Naive B cell (primary cell): Measurements from ENCODE around the gene EEF2K. TPM values are rescaled to one million over a fixed set of nuclear protein-coding genes. Genes with fewer than 3 reads are reported as not detected.

Experiments used
- ATAC-seq, 2 donors: fragments of 150-1000 bp; cut with Tn5 transposase; 2 replicates each; pipeline ENCODE4 v1.10.0; 2021; ENCODE audit warnings: low read depth in 2 of 2, mild to moderate bottlenecking in 2 of 2, moderate library complexity in 2 of 2
- DNase-seq: peaks from one replicate; pipeline ENCODE4 v3.0.0; 2022
- H3K27ac Mint-ChIP-seq, 6 donors: one replicate each; pipeline ENCODE4 v1.8.0; 2020 to 2022; ENCODE audit warnings: mild to moderate bottlenecking in 6 of 6, mixed read lengths in 6 of 6, moderate library complexity in 5 of 6, inconsistent platforms in 2 of 6
- H3K27me3 Mint-ChIP-seq, 3 donors: one replicate each; pipeline ENCODE4 v1.8.0; 2021 to 2022; ENCODE audit warnings: mixed read lengths in 3 of 3, mild to moderate bottlenecking in 1 of 3
- H3K36me3 Mint-ChIP-seq, 2 donors: one replicate each; pipeline ENCODE4 v1.8.0; 2020 to 2022; ENCODE audit warnings: mixed read lengths in 2 of 2, inconsistent platforms in 1 of 2, mild to moderate bottlenecking in 1 of 2
- H3K4me1 Mint-ChIP-seq, 3 donors: one replicate each; pipeline ENCODE4 v1.8.0; 2020 to 2022; ENCODE audit warnings: mixed read lengths in 3 of 3, inconsistent platforms in 1 of 3, mild to moderate bottlenecking in 1 of 3, moderate library complexity in 1 of 3
- H3K4me3 Mint-ChIP-seq, 8 donors: one replicate each; pipeline ENCODE4 v1.8.0; 2020 to 2022; ENCODE audit warnings: mild to moderate bottlenecking in 8 of 8, mixed read lengths in 8 of 8, moderate library complexity in 8 of 8, inconsistent platforms in 2 of 8
- H3K9me3 Mint-ChIP-seq, 7 donors: one replicate each; pipeline ENCODE4 v1.8.0; 2020 to 2022; ENCODE audit warnings: mixed read lengths in 7 of 7, mild to moderate bottlenecking in 5 of 7, inconsistent platforms in 2 of 7, moderate library complexity in 1 of 7
- polyA plus RNA-seq, 6 donors: library from polyadenylated mRNA; unstranded; fragments of 300-500 nt; fragmentation: Illumina TruSeq; gene quantifications; one replicate each; pipeline ENCODE4 v1.2.3, GENCODE V29; 2021; ENCODE audit warnings: low read depth in 6 of 6

The EEF2K gene
- polyA plus RNA-seq, 6 donors from 2014 or later, result 1.2 to 2.9 (median 1.8) TPM

DNA sequence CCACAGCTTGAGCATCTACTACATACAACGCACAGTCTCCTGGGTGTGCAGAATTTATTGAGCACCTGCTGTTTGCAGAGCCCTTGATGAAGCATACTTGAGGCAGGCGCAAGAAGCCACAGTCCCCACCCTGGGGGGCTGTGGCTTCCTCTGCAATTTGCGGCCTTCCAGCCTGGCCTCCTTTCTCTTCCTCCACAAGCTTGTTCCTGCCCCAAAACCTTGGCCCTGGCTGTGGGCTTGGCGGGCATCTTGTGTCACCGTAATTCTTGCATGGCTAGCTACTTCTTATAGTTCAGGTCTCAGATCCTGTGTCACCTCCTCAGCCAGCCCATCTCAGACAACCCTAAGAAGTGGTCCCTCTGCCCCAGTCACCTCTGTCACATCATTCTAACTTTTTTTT is 47.2 kb downstream of the EEF2K start:
- Mint-ChIP-seq H3K27me3 (no peaks in the 10 kb centered on the region), H3K4me3 (no peak overlapping the region), H3K4me1 (peaks cover 0 to 3% (median 0%) of the 10 kb centered on the region in 3 donors), H3K27ac (peak overlapping the region in 1 of 6 donors; percentile 64), H3K36me3 (peaks cover 18 to 34% of the 10 kb centered on the region in 2 donors), H3K9me3 (peaks cover 0 to 5% (median 2%) of the 10 kb centered on the region in 7 donors)
- no peak for DNase-seq
- no peak for ATAC-seq

DNA sequence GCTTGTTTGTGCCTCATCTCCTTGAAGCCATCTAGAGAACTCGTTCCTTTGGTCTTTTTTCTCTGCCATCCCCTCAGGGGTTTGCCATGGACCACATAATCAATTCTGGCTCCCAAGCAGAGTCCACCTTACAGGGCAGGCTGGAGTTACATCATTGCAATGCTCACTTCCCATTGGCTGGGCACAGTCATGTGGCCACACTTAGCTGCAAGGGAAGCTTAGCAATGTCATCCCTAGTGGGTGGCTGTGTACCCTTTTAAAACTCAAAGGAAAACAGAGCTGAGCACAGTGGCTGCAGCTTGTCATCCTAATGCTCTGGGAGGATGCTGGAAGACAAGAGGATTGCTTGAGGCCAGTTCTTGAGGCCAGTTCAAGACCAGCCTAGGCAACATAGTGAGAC is 49.3 kb downstream of the EEF2K start:
- no peak overlapping the region for H3K27ac Mint-ChIP-seq
- peaks cover 0 to 5% (median 2%) of the 10 kb centered on the region in 7 donors for H3K9me3 Mint-ChIP-seq
- no peak overlapping the region for H3K4me3 Mint-ChIP-seq
- DNase-seq (no peak), ATAC-seq (no peak)
- no peaks in the 10 kb centered on the region for H3K27me3 Mint-ChIP-seq
- H3K4me1 Mint-ChIP-seq, result peaks cover 0 to 3% (median 0%) of the 10 kb centered on the region in 3 donors
- H3K36me3 Mint-ChIP-seq, result peaks cover 18 to 46% of the 10 kb centered on the region in 2 donors

DNA sequence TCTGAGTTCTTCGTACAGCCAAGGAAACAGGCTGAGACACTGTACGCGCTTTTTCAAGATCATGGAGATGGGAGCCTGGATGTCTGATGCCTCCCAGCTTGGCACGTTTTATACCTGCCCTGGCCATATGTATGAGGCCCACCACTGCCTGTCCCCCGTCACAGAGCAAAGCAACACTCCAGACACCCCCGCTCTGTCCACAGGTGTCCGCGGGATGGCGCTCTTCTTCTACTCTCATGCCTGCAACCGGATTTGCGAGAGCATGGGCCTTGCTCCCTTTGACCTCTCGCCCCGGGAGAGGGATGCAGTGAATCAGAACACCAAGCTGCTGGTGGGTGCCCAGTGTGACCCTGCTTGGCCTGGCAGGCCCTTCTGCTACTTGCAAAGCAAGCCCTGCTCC is 51.4 kb downstream of the EEF2K start:
- DNase-seq, result no peak
- Mint-ChIP-seq H3K9me3 (peaks cover 0 to 5% (median 2%) of the 10 kb centered on the region in 7 donors), H3K27me3 (no peaks in the 10 kb centered on the region), H3K4me3 (no peak overlapping the region), H3K36me3 (peaks cover 16 to 41% of the 10 kb centered on the region in 2 donors), H3K4me1 (peaks cover 0 to 2% (median 0%) of the 10 kb centered on the region in 3 donors), H3K27ac (peak overlapping the region in 1 of 6 donors; percentile 29)
- no peak for ATAC-seq

DNA sequence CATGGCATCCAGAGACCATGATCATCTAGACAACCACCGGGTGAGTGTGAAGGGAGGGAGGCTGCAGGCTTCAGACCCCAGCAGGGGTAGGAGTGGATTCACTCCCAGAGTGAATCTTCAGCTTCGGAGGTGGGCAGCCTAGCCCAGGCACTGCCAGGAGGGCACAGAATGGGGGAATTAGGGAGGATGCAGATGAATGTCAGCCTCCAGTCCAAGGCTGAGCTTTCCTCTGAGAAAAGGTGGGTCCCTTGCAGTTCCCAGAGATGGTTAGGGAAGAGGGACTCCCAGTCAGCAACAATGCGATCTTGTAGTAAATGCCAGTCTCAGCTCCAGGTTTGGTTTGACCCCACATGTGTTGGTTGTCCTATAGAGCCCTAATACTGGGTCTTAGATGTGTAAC is 54.4 kb downstream of the EEF2K start:
- H3K4me1 Mint-ChIP-seq, result peaks cover 0 to 2% (median 0%) of the 10 kb centered on the region in 3 donors
- H3K4me3 Mint-ChIP-seq, result no peak overlapping the region
- peaks cover 0 to under 1% (median 0%) of the 10 kb centered on the region in 7 donors for H3K9me3 Mint-ChIP-seq
- no peak for DNase-seq
- no peak for ATAC-seq
- H3K36me3 Mint-ChIP-seq, result peaks cover under 1 to 24% of the 10 kb centered on the region in 2 donors
- H3K27ac Mint-ChIP-seq, result no peak overlapping the region
- H3K27me3 Mint-ChIP-seq, result no peaks in the 10 kb centered on the region

DNA sequence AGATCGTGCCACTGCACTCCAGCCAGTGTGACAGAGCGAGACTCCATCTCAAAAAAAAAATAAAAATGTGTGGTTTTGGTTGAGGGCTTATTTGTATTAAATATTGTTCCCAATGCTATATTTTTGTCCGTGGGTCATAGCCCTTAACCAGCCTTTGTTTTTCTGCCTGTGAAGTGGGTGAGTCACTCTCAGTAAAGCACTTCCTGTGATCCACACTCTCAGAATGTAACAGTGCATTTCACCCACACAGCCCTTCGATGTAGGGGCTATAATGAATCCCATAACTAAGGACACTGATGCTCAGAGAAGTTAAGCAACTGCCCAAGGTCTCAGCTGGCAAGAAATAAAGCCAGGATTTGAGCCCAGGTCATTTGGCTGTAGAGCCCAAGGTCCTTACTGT is 56.4 kb downstream of the EEF2K start:
- Mint-ChIP-seq H3K27me3 (no peaks in the 10 kb centered on the region), H3K36me3 (peaks cover 0 to 18% of the 10 kb centered on the region in 2 donors), H3K9me3 (no peaks in the 10 kb centered on the region), H3K4me1 (peaks cover 0 to 2% (median 0%) of the 10 kb centered on the region in 3 donors), H3K27ac (no peak overlapping the region), H3K4me3 (no peak overlapping the region)
- no peak for DNase-seq
- no peak for ATAC-seq

DNA sequence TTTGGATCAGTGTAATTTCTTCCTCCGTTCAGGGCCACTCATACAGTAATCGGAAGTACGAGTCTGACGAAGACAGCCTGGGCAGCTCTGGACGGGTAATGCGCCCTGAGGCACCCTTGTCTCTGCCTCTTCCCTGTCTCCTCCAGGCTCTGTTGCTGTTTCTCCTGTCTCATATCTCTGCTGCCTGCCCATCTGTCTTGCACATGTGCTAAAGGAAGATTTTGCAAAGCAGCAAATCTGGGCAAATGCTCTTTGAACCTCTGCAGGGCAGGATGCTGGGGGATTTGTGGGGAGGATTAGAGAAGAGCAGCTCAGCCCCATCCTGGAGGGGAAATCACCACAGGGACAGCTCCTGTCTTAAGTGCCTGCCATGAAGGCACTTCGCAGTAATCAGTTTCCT is 58.7 kb downstream of the EEF2K start:
- Mint-ChIP-seq H3K36me3 (peaks cover 8 to 10% of the 10 kb centered on the region in 2 donors), H3K4me3 (no peak overlapping the region), H3K9me3 (no peaks in the 10 kb centered on the region), H3K27me3 (no peaks in the 10 kb centered on the region), H3K27ac (no peak overlapping the region), H3K4me1 (peaks cover 0 to 2% (median 0%) of the 10 kb centered on the region in 3 donors)
- no peak for ATAC-seq
- DNase-seq, result no peak

DNA sequence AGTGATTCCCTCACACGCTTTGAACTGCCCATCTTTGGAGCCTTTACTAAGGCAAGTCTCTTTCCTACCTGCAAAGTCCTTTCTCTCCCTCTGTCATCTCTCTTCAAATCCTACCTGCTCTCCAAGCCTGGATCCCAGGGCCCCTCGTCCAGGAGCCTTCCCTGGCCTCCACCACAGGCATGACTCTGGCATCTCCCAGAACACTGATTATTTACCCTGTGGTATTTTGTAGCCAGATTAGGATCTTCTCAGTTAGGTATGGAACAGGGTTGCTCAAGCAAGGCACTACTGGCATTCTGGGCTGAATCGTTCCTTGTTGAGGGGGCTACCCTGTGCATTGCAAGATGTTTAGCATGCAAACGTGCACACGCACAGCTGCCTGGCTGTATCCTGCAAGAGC is 59.3 kb downstream of the EEF2K start:
- no peak overlapping the region for H3K27ac Mint-ChIP-seq
- no peak overlapping the region for H3K4me3 Mint-ChIP-seq

DNA sequence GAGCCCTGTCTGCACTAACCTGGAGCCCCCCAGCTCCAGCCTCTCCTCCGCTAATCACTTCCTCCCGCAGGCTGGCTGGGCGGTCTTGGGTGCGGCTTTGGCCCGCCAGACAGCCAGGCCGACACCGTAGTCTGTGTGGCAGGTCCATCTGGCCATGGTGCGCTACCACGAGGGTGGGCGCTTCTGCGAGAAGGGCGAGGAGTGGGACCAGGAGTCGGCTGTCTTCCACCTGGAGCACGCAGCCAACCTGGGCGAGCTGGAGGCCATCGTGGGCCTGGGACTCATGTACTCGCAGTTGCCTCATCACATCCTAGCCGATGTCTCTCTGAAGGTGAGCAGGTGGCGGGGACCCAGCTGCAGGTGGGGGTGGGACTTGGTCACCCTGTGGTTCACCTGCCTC is 60.5 kb downstream of the EEF2K start:
- no peak overlapping the region for H3K4me3 Mint-ChIP-seq
- no peak for DNase-seq
- no peak overlapping the region for H3K27ac Mint-ChIP-seq
- ATAC-seq, result no peak
- H3K9me3 Mint-ChIP-seq, result no peaks in the 10 kb centered on the region
- no peaks in the 10 kb centered on the region for H3K27me3 Mint-ChIP-seq
- peaks cover 0 to 2% (median 0%) of the 10 kb centered on the region in 3 donors for H3K4me1 Mint-ChIP-seq
- H3K36me3 Mint-ChIP-seq, result peaks cover 15% of the 10 kb centered on the region in 2 donors

More for the DNA sequence above, 59.3 kb downstream of the EEF2K start:
- Mint-ChIP-seq H3K27me3 (no peaks in the 10 kb centered on the region), H3K9me3 (no peaks in the 10 kb centered on the region), H3K4me1 (peaks cover 0 to 2% (median 0%) of the 10 kb centered on the region in 3 donors), H3K36me3 (peaks cover 10 to 11% of the 10 kb centered on the region in 2 donors)
- DNase-seq, result no peak
- no peak for ATAC-seq

DNA sequence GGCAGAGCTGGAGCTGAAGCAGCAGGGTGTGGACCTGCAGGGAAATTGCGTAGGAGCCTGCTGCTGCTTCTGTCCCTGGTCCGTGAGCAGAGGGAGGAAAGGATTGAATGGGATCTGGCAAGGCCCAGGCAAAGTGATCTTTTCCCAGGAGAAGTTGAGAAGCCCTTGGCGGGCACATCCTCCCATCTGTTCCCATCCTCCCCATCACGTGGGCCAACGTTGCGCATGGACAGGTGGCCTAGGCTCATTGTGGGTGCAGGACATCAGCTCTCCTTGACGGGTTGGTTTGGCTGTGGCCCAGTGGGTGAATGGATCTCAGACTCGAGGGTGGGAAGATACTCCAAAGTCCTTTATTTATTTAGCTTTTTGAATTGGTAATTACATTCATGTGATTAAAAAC is 61.7 kb downstream of the EEF2K start:
- Mint-ChIP-seq H3K27me3 (no peaks in the 10 kb centered on the region), H3K36me3 (peaks cover 15% of the 10 kb centered on the region in 2 donors), H3K9me3 (no peaks in the 10 kb centered on the region), H3K27ac (peak overlapping the region in 1 of 6 donors; percentile 50), H3K4me1 (no peaks in the 10 kb centered on the region), H3K4me3 (no peak overlapping the region)
- no peak for ATAC-seq
- no peak for DNase-seq

DNA sequence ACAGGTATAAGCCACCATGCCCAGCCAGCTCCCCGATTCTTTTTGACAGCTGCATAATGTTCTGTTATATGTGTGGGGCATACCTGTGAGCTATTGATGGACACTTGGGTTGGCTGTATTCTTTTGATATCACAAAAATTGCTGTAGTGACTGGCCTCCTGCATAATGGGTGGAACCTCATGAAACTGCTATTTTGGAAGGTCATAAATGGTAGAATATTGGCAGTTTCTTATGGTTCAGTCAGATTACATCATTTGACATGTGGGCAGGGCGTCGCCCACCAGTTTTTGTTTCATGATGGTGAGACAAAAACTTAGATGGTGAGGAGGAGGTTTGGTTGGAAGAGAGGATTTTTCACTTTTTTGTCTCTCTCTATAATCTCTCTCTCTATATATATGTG is 64.4 kb downstream of the EEF2K start:
- H3K4me3 Mint-ChIP-seq, result no peak overlapping the region
- no peaks in the 10 kb centered on the region for H3K27me3 Mint-ChIP-seq
- H3K4me1 Mint-ChIP-seq, result no peaks in the 10 kb centered on the region
- H3K27ac Mint-ChIP-seq, result peak overlapping the region in 1 of 6 donors; percentile 14
- no peak for DNase-seq
- no peaks in the 10 kb centered on the region for H3K9me3 Mint-ChIP-seq
- H3K36me3 Mint-ChIP-seq, result peaks cover 15% of the 10 kb centered on the region in 2 donors
- no peak for ATAC-seq

DNA sequence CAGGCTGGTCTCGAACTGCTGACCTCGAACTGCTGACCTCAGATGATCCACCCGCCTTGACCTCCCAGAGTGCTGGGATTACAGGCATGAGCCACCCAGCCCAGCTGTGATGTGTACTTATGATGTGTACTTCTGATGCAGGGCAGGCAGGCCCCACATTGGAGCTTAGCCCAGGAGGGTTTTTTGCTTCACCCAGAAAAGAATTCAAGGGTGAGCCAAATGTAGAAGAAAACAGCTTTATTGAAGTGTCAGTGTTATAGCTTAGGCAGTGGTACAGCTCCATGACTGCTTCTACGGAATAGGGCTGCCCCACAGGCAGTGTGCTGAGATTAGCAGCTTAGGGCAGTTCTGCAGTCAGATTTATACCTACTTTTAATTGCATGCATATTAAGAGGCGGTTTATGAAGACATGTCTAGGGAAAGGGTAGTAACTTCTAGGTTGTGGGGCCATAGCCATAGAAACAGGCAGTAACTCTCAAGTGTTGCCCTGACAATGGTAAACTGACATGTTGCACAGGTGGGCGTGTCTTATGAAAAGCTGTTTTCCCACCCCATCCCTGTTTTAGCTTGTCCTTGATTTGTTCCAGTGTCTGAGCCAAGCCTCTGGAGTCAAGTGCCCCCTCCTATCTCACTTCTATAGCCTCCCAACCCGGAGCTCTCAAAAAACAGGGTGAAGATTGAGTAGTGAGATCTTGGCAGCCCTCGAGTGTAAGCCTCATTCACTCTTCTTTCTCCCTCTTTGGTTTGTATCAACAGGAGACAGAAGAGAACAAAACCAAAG is 67.0 kb downstream of the EEF2K start:
- Mint-ChIP-seq H3K27ac (peak overlapping the region in 1 of 6 donors; percentile 72), H3K27me3 (no peaks in the 10 kb centered on the region), H3K9me3 (no peaks in the 10 kb centered on the region), H3K36me3 (peaks cover 15% of the 10 kb centered on the region in 2 donors), H3K4me3 (no peak overlapping the region), H3K4me1 (no peaks in the 10 kb centered on the region)
- DNase-seq, result no peak
- ATAC-seq, result no peak

DNA sequence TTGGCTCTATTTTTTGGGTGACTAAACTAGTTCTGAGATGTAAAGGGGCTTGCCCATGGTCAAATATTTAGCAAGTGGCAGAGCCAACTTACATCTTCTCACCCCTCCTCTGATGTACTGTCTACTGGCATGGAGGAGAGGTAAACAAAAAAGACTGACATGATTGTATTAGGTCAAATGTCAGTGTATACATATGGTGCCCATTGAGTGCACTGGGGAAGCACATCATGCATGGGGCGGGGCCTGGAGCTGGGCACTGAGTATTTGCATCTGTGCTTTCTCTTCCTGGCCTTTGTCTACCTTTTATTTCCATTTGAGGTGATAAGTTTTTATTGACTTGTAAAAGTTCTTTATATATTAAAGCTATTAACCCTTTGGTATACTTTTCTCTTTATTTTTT is 68.8 kb downstream of the EEF2K start:
- ATAC-seq (no peak), DNase-seq (no peak)
- Mint-ChIP-seq H3K9me3 (no peaks in the 10 kb centered on the region), H3K36me3 (peaks cover 5 to 8% of the 10 kb centered on the region in 2 donors), H3K4me3 (no peak overlapping the region), H3K27ac (no peak overlapping the region), H3K4me1 (no peaks in the 10 kb centered on the region), H3K27me3 (no peaks in the 10 kb centered on the region)

DNA sequence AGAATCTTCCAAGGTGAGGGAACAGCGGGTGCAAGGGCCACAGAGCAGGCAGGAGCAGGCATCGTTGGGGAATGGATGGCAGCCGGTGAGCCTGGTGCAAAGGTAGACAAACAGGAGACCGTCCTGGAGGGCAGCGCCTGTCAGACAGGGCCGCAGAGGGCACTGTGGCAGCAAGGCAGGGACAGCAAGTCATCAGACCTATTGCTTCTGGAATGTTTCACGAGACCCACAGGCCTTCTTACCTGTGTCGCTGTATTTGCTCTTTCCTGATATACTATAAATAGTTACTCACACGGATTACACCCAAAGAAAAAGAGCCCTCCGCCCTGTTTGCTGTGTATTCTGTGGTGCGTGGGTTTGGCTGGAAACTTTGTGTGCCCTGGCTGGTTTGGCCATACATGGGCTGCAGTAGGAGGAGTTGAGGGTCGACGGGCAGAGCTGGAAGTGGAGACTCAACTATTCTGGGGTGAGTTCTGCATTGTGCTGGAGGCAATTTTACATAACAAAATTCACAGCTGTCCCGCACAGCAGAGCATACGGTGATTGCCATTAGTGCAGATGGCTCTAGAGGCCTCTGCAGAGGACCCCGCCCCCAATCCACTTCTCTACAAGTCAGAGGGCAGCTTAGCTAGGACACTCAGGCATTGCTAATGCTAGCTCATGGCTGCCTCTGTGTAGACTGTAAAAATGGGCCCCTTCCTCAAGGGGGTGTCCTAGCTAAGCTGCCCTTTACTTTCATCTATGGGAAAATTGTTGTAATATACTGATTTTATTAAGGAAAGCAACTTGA is 72.6 kb downstream of the EEF2K start:
- Mint-ChIP-seq H3K36me3 (peaks cover 11 to 14% of the 10 kb centered on the region in 2 donors), H3K4me3 (no peak overlapping the region), H3K27ac (peak overlapping the region in 1 of 6 donors; percentile 97), H3K4me1 (no peaks in the 10 kb centered on the region), H3K9me3 (no peaks in the 10 kb centered on the region), H3K27me3 (no peaks in the 10 kb centered on the region)
- DNase-seq, result no peak
- no peak for ATAC-seq
